ENCODE data around the gene RTTN.

DNA sequence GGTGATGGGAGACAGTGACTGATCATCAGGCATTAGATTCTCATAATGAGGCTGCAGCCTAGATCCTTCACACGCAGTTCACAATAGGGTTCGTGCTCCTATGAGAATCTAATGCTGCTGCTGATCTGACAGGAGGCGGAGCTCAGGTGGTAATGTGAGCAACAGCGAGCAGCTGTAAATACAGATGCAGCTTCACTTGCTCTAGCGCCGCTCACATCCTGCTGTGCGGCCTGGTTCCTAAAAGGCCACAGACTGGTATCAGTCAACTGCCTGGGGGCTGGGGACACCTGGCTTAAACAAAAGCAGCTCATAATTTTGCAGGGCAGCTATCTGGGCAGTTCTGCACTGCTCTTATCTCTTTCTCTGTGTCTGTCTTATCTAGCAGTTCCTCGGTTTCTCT, 237.4 kb downstream of the RTTN start:
- TF ChIP-seq CTCF (IDR thresholded peaks at IDR 0.05; ENCODE audit: extremely low read depth in 1 of 2, insufficient read depth in 1 of 2, low read depth in 1 of 2, low read length in 2 of 2) = no peak
- no peak for TF ChIP-seq GATA2 (IDR thresholded peaks at IDR 0.05; ENCODE audit: insufficient read depth, insufficient read length, low read depth, low read length)
